Measurements from ENCODE around the gene KCNIP4.

- no peak for TF ChIP-seq EZH2 (IDR thresholded peaks at IDR 0.05; ENCODE audit: insufficient read depth, low read length)
- no peak for TF ChIP-seq CTCF (IDR thresholded peaks at IDR 0.05; ENCODE audit: insufficient read depth, low read depth, low read length)
These were observed 33.5 kb upstream of the KCNIP4 start for GRCh38 chr4:21982087-21982486.
